IPS-18c (cell line): Measurements from ENCODE around the gene RPTOR.

Source experiments
- H3K4me3 ChIP-seq: 2 replicates; pipeline ENCODE4 v1.7.0; 2013; ENCODE audit warnings: low read depth, mild to moderate bottlenecking, low read length, moderate library complexity; ENCODE audit not compliant: insufficient read depth
- H3K9me3 ChIP-seq: one replicate; pipeline ENCODE4 v1.6.1; 2013; ENCODE audit warnings: mild to moderate bottlenecking, low read length, moderate library complexity; ENCODE audit not compliant: control insufficient read depth, insufficient read depth

The RPTOR gene

DNA sequence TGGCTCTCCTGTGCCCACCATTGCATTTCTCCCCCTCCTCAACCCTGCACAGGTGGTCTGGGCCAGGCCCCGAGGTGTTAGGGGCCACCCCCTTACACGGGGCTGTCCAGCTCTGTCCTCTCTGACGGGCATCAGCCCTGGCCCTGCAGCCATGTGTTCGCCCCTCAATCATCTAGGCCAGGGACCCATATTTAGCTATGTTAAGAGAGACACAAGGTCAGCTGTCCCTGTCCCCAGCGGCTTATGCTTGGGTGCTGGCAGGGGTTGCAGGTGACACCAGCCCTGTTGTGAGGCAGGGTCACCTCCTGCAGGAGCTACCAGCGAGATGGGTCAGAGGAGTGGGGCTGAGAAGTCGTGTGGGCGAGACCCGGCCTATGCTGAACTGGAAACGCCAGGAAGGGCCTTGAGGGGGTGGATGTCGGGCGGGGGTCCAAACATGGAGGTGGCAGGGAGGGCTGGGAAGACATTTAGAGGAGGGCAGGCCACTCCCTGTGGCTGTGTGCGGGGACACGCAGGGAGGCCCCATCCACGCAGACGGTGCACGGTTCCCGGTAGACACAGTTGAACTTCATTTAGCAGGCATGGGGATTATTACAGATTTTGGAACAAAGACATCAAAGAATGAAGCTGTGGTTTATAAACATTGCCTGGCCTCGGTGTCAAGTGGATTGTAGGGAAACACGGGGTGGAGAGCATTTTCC, 313.8 kb downstream of the RPTOR start:
- peaks cover 2% of the 10 kb centered on the region for H3K9me3 ChIP-seq
- no peak overlapping the region for H3K4me3 ChIP-seq

DNA sequence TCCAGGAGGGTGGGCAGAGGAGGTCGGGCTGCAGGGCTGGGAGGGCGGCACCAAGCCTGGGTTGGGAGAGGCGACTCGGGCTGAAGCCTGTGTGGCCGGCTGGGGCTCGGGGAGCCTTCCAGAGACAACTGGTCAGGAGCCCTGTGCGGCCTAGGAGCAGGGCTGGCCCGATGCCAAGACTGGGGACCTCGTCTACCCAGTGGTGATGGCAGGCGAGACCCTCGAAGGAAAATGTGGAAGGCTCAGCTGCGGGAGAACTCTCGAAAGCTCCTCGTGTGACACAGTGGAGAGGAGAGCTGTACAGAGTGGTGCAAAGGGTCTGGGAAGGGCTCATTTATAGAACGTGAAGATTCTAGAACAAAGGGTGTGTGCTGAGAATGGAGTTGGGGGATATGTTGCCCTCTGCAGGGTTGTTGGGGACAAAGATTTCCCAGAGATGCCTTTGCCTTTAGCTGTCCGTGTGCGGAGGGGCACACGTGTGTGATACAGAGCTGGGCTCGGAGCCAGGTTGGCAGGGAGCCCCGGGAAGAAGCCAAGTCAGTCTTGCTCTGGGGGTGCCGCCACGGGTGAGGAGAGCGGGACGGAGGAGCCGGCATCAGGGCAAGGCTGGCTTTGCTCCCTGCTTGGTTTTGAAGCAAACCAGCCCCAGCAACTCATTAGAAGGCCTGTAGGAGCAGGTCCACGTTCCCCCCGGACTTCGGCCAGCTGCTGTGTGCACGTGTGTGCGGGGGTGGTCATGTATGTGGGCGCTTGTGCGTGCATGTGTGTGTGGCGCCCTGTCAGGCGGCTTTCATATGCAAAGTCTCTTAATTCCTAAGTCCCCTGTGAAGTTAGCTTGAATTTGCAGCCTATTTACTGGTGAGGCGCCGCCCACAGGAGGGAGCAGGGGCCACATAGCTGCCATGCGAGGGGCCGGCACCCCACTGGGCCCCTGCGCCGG, 314.6 kb downstream of the RPTOR start:
- peaks cover 2% of the 10 kb centered on the region for H3K9me3 ChIP-seq
- no peak overlapping the region for H3K4me3 ChIP-seq

DNA sequence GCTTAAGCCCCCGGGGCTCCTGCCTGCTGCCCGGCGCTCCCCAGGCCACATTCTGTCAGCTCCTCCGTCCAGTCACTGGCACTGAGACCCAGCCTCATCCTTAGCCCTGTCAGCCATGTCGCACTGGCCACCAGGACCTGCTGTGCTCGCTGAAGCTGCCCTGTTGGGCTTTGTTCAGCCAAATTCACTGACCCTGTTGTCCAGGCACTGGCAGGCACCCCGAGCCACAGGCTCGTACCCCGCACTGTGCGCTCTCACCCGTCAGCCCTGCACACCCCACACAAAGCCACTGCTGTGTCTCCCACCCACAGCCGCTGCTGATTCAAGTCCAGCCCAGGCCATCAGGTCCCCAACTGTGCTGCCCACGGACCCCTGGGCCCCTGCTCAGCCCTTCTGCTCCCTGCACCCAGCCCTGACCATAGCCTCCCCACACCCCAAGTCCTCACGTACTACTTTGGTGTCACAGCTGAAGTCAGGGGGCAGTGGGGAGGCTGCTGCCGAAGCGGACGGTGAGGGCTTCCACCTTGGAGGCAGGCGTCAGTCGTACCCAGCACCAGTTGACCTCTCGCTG, 315.5 kb downstream of the RPTOR start:
- H3K4me3 ChIP-seq: no peak overlapping the region
- H3K9me3 ChIP-seq: peaks cover 2% of the 10 kb centered on the region

DNA sequence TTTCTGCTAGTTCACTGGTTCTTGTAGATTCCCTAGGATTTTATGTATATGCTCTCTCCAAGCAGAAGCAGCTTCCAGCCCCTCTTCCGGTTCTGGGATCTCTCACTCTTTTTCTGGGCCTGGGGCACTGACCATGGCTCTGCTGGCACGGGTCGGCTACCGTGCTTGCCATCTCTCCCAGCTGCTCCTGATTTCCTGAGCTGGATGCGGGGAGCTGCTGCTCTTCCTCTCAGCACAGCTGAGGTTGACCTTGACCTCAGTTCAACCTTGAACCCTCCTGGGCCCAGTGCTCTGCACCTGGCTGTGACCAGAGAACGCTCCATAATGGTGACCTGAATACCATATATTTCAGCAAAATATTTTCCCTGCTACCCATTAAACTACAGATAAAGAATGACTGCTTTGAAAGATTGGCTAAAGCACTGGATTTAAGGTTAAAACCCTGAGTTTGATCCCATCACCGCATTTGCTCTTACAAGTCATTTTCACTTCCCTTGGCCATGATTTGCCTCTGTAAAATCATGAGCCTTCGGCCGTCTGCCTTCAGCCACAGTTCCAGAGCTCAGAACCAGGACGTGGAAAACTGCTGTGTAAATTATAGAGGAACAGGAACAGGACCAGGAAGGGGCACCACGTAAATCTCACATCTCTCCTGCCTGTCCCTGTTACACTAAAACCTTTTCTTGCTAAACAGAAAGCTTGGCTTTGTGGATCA, 316.2 kb downstream of the RPTOR start:
- Histone ChIP-seq H3K9me3 (peaks cover 2% of the 10 kb centered on the region), H3K4me3 (no peak overlapping the region)

DNA sequence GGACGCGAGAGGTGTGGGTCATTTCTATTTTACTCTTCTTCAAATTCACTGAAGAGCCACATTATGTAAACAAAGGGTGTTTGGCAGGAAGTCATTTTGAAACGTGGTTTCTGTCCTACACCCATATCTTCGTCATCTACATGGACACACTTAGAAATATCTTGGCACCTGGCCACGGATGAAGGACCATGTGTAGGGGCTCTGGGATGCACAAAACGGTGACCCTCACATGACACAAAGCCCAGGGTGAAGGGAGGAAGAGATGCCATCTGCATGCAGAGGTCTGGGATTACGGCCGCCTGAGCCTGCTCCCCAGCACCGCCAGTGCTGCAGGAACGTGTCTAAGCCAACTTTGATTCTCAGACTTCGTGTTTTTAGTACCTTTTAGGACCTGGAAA, 316.8 kb downstream of the RPTOR start:
- H3K4me3 ChIP-seq: no peak overlapping the region
- H3K9me3 ChIP-seq: peaks cover 2% of the 10 kb centered on the region

DNA sequence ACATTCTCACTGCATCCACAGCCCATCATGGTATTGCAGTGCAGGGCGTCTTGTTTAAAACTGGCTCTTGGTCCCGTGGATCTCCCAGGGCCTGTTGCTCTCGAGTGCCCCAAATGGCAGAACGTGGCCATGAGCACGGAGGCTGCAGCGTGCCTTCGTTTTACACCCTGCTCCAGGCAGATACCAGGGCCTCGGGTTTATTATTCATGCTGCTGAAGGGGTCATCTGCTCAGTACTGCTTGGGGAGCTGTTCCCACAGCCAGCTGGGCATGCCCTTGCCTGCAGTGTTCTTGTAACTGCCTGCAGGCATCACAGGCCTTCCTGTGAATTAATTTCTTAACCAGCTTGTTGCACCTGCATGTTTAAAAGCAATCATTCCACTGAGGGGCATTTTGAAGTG, 317.3 kb downstream of the RPTOR start:
- H3K4me3 ChIP-seq: no peak overlapping the region

DNA sequence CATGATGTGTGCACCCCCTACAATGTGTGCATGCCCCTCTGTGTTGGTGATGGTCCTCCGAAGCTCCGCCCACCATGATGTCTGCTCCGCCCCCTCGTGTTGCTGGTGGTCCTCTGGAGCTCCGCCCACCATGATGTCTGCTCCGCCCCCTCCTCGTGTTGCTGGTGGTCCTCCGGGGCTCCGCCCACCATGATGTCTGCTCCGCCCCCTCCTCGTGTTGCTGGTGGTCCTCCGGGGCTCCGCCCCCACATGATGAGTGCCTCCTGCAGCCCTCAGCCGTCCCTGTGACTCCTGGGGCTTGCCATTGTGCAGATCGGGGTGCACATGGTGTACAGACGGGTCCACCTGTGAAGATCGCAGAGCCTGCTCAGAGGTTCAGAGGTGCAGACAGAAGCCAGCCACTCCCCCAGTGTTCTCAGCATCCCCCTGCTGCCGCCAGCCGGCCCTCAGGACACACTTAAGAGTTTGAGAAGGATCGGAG, 317.9 kb downstream of the RPTOR start:
- H3K4me3 ChIP-seq: no peak overlapping the region
- peaks cover 2% of the 10 kb centered on the region for H3K9me3 ChIP-seq

More for the DNA sequence above, 317.3 kb downstream of the RPTOR start:
- H3K9me3 ChIP-seq: peaks cover 2% of the 10 kb centered on the region

DNA sequence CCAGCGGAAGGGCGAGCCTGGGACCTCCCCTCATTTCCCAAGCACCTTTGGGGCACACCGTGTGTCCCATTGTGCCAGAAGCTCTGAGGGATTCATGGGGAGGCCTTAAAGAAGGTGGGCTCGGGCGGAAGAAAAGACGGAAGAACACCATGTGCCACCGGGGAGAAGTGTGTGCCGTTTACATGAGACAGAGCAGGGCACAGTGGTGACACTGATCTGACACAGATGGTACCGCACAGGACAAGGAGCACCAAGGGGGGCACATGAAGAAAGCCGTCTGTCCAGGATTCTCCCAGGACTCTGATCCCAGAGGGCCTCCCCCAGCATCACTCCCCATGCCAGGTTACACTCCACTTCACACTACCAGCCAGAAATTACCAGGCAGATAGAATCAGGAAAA, 318.3 kb downstream of the RPTOR start:
- H3K4me3 ChIP-seq: no peak overlapping the region

DNA sequence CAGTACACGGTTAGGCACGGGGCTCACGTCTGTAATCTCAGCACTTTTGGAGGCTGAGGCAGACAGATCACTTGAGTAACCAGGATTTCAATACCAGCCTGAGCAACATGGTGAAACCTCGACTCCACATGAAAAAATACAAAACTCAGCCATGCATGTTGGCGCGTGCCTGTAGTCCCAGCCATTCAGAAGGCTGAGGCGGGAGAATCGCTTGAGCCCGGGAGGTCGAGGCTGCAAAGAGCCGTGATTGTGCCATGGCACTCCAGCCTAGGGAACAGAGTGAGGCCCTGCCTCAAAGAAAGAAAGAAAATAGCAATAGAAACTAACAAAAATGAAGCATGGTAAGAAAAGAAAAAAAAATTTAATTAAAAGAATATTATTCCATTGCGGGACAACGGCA, 319.0 kb downstream of the RPTOR start:
- H3K9me3 ChIP-seq: peaks cover 2% of the 10 kb centered on the region
- H3K4me3 ChIP-seq: no peak overlapping the region

More for the DNA sequence above, 318.3 kb downstream of the RPTOR start:
- H3K9me3 ChIP-seq: peaks cover 2% of the 10 kb centered on the region

DNA sequence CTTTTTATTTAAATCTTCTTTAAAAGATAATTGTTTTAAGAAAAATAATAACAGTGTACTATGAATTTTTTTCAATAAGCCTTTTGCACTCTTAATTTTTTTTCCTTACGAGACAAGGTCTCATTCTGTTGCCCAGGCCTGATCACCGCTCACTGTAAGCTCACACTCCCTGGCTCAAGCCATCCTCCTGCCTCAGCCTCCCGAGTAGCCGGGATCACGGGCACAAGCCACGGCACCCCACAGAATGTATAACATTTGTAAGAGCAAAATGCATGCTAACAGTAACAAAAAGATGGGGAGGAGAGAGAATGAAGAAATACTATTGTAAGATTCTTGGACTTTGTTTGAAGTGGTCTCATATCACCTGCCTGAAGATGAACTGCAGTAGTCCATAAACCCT, 320.1 kb downstream of the RPTOR start:
- Histone ChIP-seq H3K9me3 (peaks cover under 1% of the 10 kb centered on the region), H3K4me3 (no peak overlapping the region)

DNA sequence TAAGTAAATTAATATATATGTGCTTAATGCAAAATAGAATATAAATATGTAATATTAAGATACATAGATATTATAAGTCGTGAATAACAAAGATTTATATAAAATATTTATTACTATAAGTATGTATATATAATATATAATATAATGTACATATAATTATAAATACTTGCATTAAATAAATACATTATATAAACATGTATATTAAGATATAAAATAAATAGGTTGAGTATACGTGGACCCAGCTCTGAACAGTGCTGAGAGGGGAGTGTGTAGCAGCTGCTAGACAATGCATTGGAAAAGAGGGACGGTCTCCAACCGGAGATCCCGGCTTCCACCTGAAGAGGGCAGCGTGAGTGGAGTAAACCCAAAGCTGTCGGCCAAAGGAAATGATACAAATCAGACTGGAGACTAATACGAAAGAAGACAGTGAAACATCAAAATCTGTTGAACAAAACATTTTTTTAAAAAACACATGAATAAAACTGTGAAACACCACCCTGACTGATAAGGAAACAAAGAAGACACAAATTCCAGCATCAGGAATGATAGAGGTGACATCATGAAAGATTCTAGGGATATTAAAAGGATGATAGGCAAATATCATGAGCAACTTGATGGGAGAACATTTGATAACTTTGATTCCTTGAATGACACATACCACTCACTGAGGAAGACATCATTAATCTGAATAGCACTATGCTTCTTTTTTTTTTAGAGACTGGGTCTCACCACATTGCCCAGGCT, 321.6 kb downstream of the RPTOR start:
- no peaks in the 10 kb centered on the region for H3K9me3 ChIP-seq
- no peak overlapping the region for H3K4me3 ChIP-seq

DNA sequence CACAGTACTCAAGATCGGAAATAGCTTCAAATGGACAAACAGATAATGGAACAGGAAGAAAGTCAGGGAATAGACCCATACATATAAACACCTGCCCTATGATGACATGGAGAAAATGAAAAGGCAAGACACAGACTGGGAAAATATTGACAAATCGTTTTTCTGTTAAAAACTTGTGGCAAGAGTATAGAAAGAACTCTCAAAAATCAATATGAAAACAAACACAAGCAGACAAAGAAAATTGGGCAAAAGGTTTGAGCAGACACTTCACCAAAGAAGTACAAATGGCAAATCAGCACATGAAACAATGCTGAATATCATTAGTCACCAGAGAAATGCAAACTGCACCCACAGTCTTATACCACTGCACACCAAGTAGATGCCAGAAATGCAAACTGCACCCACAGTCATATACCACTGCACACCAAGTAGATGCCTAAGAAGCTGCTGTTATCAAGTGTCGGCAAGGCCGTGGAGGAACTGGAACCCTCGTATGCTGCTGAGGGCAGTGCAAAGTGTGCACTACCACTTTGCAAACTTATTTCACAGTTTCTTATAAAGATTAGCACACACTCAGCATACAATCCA, 323.5 kb downstream of the RPTOR start:
- no peaks in the 10 kb centered on the region for H3K9me3 ChIP-seq
- H3K4me3 ChIP-seq: no peak overlapping the region

DNA sequence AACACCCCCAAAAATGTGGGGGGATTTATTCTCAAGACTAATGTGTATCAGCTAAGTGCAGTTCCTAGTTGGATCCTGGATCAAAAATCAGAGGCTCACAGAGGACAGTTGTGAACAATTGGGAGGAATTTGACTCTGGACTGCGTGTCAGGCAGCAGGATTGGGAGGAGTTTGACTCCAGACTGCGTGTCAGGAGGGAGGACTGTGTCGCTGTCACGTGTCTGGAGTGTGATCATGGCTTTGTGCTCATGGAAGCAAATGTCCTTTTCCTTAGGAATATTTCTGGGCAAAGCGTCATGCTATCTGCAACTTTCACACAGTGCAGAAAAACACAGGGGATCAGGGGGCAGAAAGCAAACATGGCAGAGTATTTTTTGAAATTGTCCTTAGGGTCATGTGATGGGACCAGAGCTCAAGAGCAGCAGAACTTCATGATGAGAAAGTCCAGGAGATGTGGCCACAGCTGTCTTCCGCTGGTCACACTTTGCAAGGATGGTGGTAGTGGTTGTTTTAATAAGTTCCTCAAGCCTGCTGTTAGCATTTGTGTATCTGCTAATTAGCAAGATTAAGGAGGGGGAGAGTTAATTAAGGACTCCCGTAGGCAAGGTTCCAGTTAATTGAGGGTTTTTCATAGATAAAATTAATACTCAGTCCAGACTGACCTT, 325.0 kb downstream of the RPTOR start:
- no peaks in the 10 kb centered on the region for H3K9me3 ChIP-seq

DNA sequence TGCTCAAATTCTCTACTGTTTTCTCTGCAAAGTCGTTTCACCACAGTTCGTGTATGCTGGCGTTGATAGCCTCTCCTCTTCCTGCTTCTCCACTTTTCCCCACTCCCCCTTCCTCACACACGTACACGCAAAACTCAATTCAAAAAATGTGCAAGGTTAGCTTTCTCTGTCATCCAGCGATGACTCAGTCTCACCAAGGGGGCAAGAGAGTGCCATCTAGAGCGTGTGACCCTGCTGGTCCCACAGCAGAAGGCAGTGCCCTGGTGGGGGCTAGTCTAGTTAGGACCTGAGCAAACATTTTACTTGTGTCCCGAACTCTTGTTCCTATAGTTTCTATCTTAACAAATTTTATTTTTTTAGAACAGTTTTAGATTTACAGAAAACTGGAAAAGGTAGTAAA, 325.8 kb downstream of the RPTOR start:
- no peaks in the 10 kb centered on the region for H3K9me3 ChIP-seq
- H3K4me3 ChIP-seq: no peak overlapping the region

More for the DNA sequence above, 325.0 kb downstream of the RPTOR start:
- no peak overlapping the region for H3K4me3 ChIP-seq

DNA sequence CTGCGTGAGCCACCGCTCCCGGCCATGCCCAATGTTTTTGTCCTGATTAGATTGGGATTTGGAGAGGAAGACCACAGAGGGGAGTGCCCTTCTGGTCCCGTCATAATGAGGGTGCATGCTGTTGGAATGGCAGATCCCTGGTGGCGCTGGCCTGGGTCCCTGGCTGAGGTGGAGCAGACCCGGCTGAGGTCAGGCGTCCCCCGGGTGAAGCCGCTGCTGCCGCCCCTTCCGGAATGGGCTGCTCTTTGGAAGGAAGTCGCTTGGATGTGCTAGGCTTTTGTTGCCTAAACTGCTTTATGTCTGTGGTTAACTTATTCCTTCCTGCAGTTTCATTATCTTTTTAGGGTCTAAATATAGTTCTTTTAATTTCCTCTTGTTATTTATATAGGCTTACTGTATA, 326.7 kb downstream of the RPTOR start:
- Histone ChIP-seq H3K4me3 (no peak overlapping the region), H3K9me3 (no peaks in the 10 kb centered on the region)

DNA sequence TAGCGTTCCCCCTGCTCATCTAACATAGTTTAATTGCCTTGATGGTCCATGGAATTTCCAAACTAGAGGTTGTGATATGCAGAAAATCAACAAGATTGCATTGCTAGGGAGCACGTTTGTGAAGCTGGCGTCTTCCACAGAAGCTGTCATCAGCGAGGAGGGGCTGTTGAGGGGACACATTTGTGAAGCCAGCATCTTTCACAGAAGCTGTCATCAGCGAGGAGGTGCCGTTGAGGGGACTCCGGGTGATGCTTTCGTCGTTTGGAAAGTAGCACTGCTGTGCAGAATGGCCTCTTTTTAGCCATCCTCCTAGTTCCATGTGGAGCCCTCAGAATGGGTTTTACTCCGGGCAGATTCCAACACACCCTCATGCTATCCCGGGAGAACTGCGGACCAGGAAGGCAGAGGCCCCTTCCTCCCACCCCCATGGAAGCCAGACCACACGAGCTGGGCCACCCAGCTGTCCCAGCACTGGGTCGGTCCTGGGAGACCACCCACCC, 327.4 kb downstream of the RPTOR start:
- no peaks in the 10 kb centered on the region for H3K9me3 ChIP-seq
- H3K4me3 ChIP-seq: no peak overlapping the region
